ENCODE results near the gene GSAP.

GSAP gene

GRCh38 chr7:77310982-77311381 lies 105.2 kb downstream of the GSAP start:
- TF ChIP-seq ZFX (IDR thresholded peaks at IDR 0.05; ENCODE audit: borderline replicate concordance) = no peak
- TF ChIP-seq, protein P1, sequence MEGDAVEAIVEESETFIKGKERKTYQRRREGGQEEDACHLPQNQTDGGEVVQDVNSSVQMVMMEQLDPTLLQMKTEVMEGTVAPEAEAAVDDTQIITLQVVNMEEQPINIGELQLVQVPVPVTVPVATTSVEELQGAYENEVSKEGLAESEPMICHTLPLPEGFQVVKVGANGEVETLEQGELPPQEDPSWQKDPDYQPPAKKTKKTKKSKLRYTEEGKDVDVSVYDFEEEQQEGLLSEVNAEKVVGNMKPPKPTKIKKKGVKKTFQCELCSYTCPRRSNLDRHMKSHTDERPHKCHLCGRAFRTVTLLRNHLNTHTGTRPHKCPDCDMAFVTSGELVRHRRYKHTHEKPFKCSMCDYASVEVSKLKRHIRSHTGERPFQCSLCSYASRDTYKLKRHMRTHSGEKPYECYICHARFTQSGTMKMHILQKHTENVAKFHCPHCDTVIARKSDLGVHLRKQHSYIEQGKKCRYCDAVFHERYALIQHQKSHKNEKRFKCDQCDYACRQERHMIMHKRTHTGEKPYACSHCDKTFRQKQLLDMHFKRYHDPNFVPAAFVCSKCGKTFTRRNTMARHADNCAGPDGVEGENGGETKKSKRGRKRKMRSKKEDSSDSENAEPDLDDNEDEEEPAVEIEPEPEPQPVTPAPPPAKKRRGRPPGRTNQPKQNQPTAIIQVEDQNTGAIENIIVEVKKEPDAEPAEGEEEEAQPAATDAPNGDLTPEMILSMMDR (IDR thresholded peaks at IDR 0.05) = no peak
- no peak overlapping the region for H3K27ac ChIP-seq

DNA sequence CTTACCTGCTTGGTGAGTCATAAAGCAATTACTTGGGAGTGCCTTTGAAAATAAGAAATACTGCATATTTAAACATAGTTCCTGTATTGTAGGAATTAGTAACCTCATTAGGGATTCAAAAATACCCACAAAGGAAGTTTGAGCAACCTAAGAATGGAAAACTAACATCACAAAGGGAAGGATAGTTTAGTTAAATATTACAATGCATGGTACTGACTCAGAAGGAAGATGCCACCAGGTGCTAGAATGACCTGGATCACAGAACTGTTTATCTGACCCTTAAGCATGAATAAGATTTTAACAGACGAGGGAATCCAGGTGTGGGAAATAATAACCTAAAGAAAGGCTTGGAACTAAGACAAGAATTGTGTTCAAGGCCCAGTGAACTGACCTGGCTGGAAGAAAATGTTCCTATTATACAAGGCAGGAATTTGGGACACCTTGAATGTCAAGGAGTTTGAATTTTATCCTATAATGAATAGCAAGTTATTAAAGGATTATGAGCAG lies 106.4 kb downstream of the GSAP start:
- no peak for TF ChIP-seq ZFX (IDR thresholded peaks at IDR 0.05; ENCODE audit: borderline replicate concordance)
- TF ChIP-seq, protein P1 (IDR thresholded peaks at IDR 0.05) = no peak
- H3K27ac ChIP-seq = no peak overlapping the region

- H3K27ac ChIP-seq = no peak overlapping the region
- TF ChIP-seq ZFX (IDR thresholded peaks at IDR 0.05; ENCODE audit: borderline replicate concordance) = no peak
- TF ChIP-seq, protein P1 (IDR thresholded peaks at IDR 0.05) = no peak
Observed at GRCh38 chr7:77308792-77309191, 107.4 kb downstream of the GSAP start.

- TF ChIP-seq, protein P1 (IDR thresholded peaks at IDR 0.05) = no peak
- no peak for TF ChIP-seq ZFX (IDR thresholded peaks at IDR 0.05; ENCODE audit: borderline replicate concordance)
- H3K27ac ChIP-seq = no peak overlapping the region
Observed at GRCh38 chr7:77306231-77307067, 109.7 kb downstream of the GSAP start.

- no peak overlapping the region for H3K27ac ChIP-seq
- TF ChIP-seq, protein P1 (IDR thresholded peaks at IDR 0.05) = no peak
- TF ChIP-seq ZFX (IDR thresholded peaks at IDR 0.05; ENCODE audit: borderline replicate concordance) = no peak
Observed at GRCh38 chr7:77295549-77295948, 120.6 kb downstream of the GSAP start.

DNA sequence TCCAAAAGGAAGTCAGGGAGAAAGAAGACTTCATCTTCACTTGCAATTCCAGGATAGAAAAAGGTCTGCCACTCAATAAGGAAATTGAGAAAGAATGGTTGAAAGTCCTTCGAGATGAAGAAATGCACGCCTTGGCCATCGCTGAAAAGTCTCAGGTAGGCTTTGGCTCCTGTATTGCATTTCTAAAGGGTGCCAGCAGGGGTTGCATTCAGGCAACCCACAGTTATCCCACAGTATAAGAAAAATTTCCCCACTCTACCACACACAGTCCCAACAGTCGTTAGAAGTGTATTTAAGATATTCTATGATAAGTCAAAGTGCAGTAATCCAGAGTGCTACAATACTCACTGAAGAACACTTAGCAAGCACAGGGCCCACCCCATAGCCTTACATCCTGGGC lies 123.1 kb downstream of the GSAP start:
- H3K27ac ChIP-seq = no peak overlapping the region
- TF ChIP-seq, protein P1 (IDR thresholded peaks at IDR 0.05) = no peak
- no peak for TF ChIP-seq ZFX (IDR thresholded peaks at IDR 0.05; ENCODE audit: borderline replicate concordance)

DNA sequence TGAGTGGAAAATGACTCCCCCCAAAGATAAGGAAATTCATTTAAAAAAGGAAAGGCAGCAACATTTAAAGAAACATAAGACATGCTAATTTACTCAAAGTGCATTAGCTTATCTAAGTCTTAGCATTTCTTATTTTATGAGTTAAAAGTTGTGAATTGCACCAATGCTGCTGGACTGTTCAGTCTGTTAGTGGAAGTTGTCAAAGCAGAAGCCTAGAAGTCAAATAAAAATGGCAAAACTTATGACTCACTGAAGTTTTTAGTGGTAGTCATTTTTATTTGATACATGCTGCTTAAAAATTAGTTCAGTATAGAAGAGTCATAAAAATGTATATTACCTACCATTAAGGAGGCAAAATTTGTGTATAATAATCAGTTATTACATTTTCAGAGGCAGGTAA lies 125.7 kb downstream of the GSAP start:
- no peak for TF ChIP-seq ZFX (IDR thresholded peaks at IDR 0.05; ENCODE audit: borderline replicate concordance)
- TF ChIP-seq, protein P1 (IDR thresholded peaks at IDR 0.05) = no peak
- H3K27ac ChIP-seq = no peak overlapping the region
